GM23338 (cell line): Measurements from ENCODE around the gene EFCAB6. TPM values are rescaled to one million over a fixed set of nuclear protein-coding genes. Genes with fewer than 3 reads are reported as not detected.

Source experiments
- ATAC-seq: fragments of 200-7000 bp; cut with Tn5 transposase; 3 replicates; pipeline ENCODE4 v1.9.1; 2020
- DNase-seq: peaks from one replicate; pipeline ENCODE4 v3.0.0-alpha.2; 2015; ENCODE audit warnings: low spot score
- H2AFZ ChIP-seq: fragments of 200-600 bp; sonication (generic); 2 replicates; pipeline ENCODE4 v1.8.0; 2016; ENCODE audit warnings: antibody characterized with exemption, mild to moderate bottlenecking, moderate library complexity
- H3F3A ChIP-seq: fragments of 200-600 bp; sonication (generic); replicated peaks from 2 replicates; pipeline ENCODE4 v1.8.0; 2017; ENCODE audit warnings: antibody characterized with exemption, mixed run types, low read depth
- H3K27ac ChIP-seq: fragments of 200-600 bp; sonication (generic); 2 replicates; pipeline ENCODE4 v1.6.1; 2016; ENCODE audit warnings: low read depth
- H3K27me3 ChIP-seq: fragments of 200-600 bp; sonication (generic); 2 replicates; pipeline ENCODE4 v1.8.0; 2016; ENCODE audit warnings: mild to moderate bottlenecking, mixed run types, moderate library complexity; ENCODE audit not compliant: insufficient read depth
- H3K36me3 ChIP-seq: fragments of 200-600 bp; sonication (generic); 2 replicates; pipeline ENCODE4 v1.8.0; 2016; ENCODE audit warnings: mild to moderate bottlenecking; ENCODE audit not compliant: insufficient read depth
- H3K4me1 ChIP-seq: fragments of 200-600 bp; sonication (generic); 2 replicates; pipeline ENCODE4 v1.8.0; 2016; ENCODE audit warnings: mild to moderate bottlenecking, moderate library complexity; ENCODE audit not compliant: insufficient read depth
- H3K4me2 ChIP-seq: fragments of 200-600 bp; sonication (generic); 2 replicates; pipeline ENCODE4 v1.7.1; 2017; ENCODE audit warnings: mixed run types
- H3K4me3 ChIP-seq: fragments of 200-600 bp; sonication (generic); 2 replicates; pipeline ENCODE4 v1.6.1; 2016; ENCODE audit warnings: mixed run types
- H3K79me2 ChIP-seq: fragments of 200-600 bp; sonication (generic); replicated peaks from 2 replicates; pipeline ENCODE4 v1.8.0; 2017; ENCODE audit warnings: mild to moderate bottlenecking; ENCODE audit not compliant: insufficient read depth
- H3K9me2 ChIP-seq: fragments of 200-600 bp; sonication (generic); 2 replicates; pipeline ENCODE4 v1.8.0; 2017; ENCODE audit not compliant: insufficient read depth
- H4K20me1 ChIP-seq: fragments of 200-600 bp; sonication (generic); replicated peaks from 2 replicates; pipeline ENCODE4 v1.8.0; 2017; ENCODE audit warnings: mild to moderate bottlenecking; ENCODE audit not compliant: insufficient read depth
- H3K27ac Mint-ChIP-seq: 2 replicates; pipeline ENCODE4 v1.8.0; 2020; ENCODE audit warnings: inconsistent platforms, mild to moderate bottlenecking, moderate library complexity, mixed read lengths
- H3K27me3 Mint-ChIP-seq: 3 replicates; pipeline ENCODE4 v1.8.0; 2022; ENCODE audit warnings: low read depth, mild to moderate bottlenecking, moderate library complexity, mixed read lengths, inconsistent platforms; ENCODE audit not compliant: insufficient read depth, poor library complexity
- H3K36me3 Mint-ChIP-seq: 3 replicates; pipeline ENCODE4 v1.8.0; 2021; ENCODE audit warnings: low read depth, mild to moderate bottlenecking, inconsistent platforms, moderate library complexity, mixed read lengths
- H3K4me1 Mint-ChIP-seq: 3 replicates; pipeline ENCODE4 v1.8.0; 2020; ENCODE audit warnings: mild to moderate bottlenecking, inconsistent platforms, mixed read lengths
- H3K4me3 Mint-ChIP-seq: 3 replicates; pipeline ENCODE4 v1.8.0; 2021; ENCODE audit warnings: moderate library complexity, mild to moderate bottlenecking, inconsistent platforms, mixed read lengths
- H3K9me3 Mint-ChIP-seq: 3 replicates; pipeline ENCODE4 v1.8.0; 2020; ENCODE audit warnings: moderate library complexity, mild to moderate bottlenecking, inconsistent platforms, mixed read lengths
- CREB1 ChIP-seq: fragments of 250-450 bp; sonication (Bioruptor Pico); IDR thresholded peaks from 2 replicates; pipeline ENCODE4 v1.5.0; 2020; ENCODE audit warnings: low read depth, mild to moderate bottlenecking, moderate library complexity
- EZH2 ChIP-seq: fragments of 200-600 bp; sonication (generic); IDR thresholded peaks from one replicate; pipeline ENCODE4 v1.8.0; 2017; ENCODE audit warnings: antibody characterized with exemption, mild to moderate bottlenecking, low read depth; ENCODE audit not compliant: unreplicated experiment
- EZH2phosphoT487 ChIP-seq: fragments of 200-600 bp; sonication (generic); IDR thresholded peaks from one replicate; pipeline ENCODE4 v1.8.1; 2018; ENCODE audit warnings: antibody characterized with exemption; ENCODE audit not compliant: unreplicated experiment
- ZNF114 ChIP-seq: fragments of 250-450 bp; sonication (Bioruptor Pico); IDR thresholded peaks from 2 replicates; pipeline ENCODE4 v1.5.0; 2020; ENCODE audit warnings: mild to moderate bottlenecking, moderate library complexity
- ZNF331 ChIP-seq: fragments of 250-450 bp; sonication (Bioruptor Pico); IDR thresholded peaks from 2 replicates; pipeline ENCODE4 v1.5.0; 2020; ENCODE audit warnings: low read depth, mild to moderate bottlenecking, moderate library complexity
- polyA plus RNA-seq: library from polyadenylated mRNA; unstranded; fragments of >200 nt; fragmentation: Nextera tagmentation; extraction: Ambion mirVana; gene quantifications from 2 replicates; pipeline ENCODE4 v1.2.1, GENCODE V29; 2016
- total RNA-seq: library from RNA; depleted of rRNA; stranded (reverse); fragments of >200 nt; shearing (Covaris generic); gene quantifications from 2 replicates; pipeline ENCODE4 v1.2.3, GENCODE V29; 2014
- TF ChIP-seq, protein P1 (sequence below): IDR thresholded peaks from one replicate; pipeline ENCODE4 v1.6.1; 2018; ENCODE audit warnings: antibody characterized with exemption; ENCODE audit not compliant: unreplicated experiment
- TF ChIP-seq, protein P2 (sequence below), 2 experiments: fragments of 200-600 bp in 1 of 2; sonication (generic) in 1 of 2; conservative IDR thresholded peaks; 2 replicates each; pipeline versions ENCODE4 v1.5.1 to v1.6.1; 2016 to 2017; ENCODE audit warnings: antibody characterized with exemption in 2 of 2, low read depth in 2 of 2, mild to moderate bottlenecking in 2 of 2, moderate library complexity in 1 of 2
- TF ChIP-seq, protein P3 (sequence below): fragments of 250-450 bp; sonication (Bioruptor Pico); IDR thresholded peaks from 2 replicates; pipeline ENCODE4 v1.5.0; 2020; ENCODE audit warnings: mild to moderate bottlenecking, moderate library complexity

The EFCAB6 gene
- total and polyA plus RNA-seq, 2 experiments from 2014 or later = 1.1 to 1.8 TPM

DNA sequence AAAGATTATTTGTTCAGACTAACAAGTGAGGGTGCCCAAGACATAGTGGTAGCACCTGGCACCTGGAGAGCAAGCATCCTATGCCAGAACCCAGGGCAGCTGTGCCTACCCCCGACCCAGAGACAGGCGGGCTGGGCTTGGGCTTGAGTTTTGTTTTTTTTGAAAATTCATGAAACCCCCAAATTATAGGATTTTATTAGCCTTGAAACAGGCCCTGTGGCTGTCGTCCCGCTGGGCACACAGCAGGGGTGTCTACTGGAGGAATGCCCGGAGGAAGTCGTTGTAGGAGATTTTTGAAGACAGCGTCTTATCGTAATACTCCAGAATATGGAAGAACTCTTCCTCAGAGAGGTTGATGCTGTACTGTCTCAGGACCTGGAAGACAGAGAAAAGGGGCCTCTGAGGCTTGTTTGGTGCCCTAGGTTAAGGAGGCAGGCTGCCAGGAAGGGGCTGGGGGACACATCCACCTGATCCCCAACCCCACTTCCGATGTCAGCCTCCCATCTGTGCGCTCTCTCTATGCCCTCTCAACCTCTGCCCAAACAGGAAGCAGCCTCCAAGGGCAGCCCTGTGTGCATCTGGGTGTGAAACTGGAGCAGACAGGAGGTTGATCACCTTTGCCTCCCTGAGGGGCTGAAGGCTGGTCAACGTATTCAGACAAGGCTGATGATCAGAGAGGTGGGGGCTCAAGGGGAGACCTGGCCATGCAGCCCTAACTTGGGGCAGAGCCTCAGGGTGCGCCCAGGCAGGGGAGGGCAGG lies 283.3 kb downstream of the EFCAB6 start (continued):
- TF ChIP-seq, protein P1, sequence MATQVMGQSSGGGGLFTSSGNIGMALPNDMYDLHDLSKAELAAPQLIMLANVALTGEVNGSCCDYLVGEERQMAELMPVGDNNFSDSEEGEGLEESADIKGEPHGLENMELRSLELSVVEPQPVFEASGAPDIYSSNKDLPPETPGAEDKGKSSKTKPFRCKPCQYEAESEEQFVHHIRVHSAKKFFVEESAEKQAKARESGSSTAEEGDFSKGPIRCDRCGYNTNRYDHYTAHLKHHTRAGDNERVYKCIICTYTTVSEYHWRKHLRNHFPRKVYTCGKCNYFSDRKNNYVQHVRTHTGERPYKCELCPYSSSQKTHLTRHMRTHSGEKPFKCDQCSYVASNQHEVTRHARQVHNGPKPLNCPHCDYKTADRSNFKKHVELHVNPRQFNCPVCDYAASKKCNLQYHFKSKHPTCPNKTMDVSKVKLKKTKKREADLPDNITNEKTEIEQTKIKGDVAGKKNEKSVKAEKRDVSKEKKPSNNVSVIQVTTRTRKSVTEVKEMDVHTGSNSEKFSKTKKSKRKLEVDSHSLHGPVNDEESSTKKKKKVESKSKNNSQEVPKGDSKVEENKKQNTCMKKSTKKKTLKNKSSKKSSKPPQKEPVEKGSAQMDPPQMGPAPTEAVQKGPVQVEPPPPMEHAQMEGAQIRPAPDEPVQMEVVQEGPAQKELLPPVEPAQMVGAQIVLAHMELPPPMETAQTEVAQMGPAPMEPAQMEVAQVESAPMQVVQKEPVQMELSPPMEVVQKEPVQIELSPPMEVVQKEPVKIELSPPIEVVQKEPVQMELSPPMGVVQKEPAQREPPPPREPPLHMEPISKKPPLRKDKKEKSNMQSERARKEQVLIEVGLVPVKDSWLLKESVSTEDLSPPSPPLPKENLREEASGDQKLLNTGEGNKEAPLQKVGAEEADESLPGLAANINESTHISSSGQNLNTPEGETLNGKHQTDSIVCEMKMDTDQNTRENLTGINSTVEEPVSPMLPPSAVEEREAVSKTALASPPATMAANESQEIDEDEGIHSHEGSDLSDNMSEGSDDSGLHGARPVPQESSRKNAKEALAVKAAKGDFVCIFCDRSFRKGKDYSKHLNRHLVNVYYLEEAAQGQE = no peak
- TF ChIP-seq ZNF331 (CRISPR knock-in tag) = no peak

DNA sequence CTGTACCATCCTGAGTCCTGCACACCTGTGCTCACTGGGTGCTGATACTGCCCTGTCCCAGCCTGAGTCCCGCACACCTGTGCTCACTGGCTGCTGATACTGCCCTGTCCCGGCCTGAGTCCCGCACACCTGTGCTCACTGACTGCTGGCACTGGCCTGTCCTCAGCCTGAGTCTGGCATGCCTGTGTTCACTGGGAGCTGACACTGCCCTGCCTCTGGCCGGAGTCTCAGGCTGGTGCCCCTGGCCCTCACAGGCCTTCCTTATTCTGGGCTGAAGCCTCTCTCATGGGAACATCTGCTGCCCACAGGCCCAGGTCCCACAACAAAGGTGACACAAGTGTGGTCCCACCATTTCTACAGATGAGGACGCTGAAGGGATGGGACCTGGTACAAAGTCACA lies 285.2 kb downstream of the EFCAB6 start:
- no peak overlapping the region for H3K4me3 Mint-ChIP-seq
- H3K27ac Mint-ChIP-seq = no peak overlapping the region
- no peak overlapping the region for H2AFZ ChIP-seq
- no peaks in the 10 kb centered on the region for H3K36me3 Mint-ChIP-seq
- H3K9me3 Mint-ChIP-seq = no peaks in the 10 kb centered on the region
- peaks cover 6% of the 10 kb centered on the region for H3K4me1 Mint-ChIP-seq
- H3K4me1 ChIP-seq = no peaks in the 10 kb centered on the region
- no peak overlapping the region for H3K27ac ChIP-seq
- no peaks in the 10 kb centered on the region for H3K36me3 ChIP-seq
- H3K4me3 ChIP-seq = no peak overlapping the region
- no peaks in the 10 kb centered on the region for H3K27me3 ChIP-seq
- no peaks in the 10 kb centered on the region for H3K79me2 ChIP-seq
- ATAC-seq = no peak
- peaks cover 12% of the 10 kb centered on the region for H3K27me3 Mint-ChIP-seq
- H3K4me2 ChIP-seq = no peak overlapping the region
- no peak for DNase-seq
- no peaks in the 10 kb centered on the region for H3K9me2 ChIP-seq
- H3F3A ChIP-seq = no peaks in the 10 kb centered on the region
- H4K20me1 ChIP-seq = no peaks in the 10 kb centered on the region
- TF ChIP-seq ZNF114 (no peak), CREB1 (CRISPR knock-in tag) (no peak), ZNF331 (CRISPR knock-in tag) (no peak), EZH2 (no peak), EZH2phosphoT487 (no peak)
- TF ChIP-seq, protein P1 = no peak
- TF ChIP-seq, protein P2, sequence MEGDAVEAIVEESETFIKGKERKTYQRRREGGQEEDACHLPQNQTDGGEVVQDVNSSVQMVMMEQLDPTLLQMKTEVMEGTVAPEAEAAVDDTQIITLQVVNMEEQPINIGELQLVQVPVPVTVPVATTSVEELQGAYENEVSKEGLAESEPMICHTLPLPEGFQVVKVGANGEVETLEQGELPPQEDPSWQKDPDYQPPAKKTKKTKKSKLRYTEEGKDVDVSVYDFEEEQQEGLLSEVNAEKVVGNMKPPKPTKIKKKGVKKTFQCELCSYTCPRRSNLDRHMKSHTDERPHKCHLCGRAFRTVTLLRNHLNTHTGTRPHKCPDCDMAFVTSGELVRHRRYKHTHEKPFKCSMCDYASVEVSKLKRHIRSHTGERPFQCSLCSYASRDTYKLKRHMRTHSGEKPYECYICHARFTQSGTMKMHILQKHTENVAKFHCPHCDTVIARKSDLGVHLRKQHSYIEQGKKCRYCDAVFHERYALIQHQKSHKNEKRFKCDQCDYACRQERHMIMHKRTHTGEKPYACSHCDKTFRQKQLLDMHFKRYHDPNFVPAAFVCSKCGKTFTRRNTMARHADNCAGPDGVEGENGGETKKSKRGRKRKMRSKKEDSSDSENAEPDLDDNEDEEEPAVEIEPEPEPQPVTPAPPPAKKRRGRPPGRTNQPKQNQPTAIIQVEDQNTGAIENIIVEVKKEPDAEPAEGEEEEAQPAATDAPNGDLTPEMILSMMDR (conservative IDR thresholded peaks at IDR 0.05; ENCODE audit: low read depth in 2 of 2) = no peak
- TF ChIP-seq, protein P3, sequence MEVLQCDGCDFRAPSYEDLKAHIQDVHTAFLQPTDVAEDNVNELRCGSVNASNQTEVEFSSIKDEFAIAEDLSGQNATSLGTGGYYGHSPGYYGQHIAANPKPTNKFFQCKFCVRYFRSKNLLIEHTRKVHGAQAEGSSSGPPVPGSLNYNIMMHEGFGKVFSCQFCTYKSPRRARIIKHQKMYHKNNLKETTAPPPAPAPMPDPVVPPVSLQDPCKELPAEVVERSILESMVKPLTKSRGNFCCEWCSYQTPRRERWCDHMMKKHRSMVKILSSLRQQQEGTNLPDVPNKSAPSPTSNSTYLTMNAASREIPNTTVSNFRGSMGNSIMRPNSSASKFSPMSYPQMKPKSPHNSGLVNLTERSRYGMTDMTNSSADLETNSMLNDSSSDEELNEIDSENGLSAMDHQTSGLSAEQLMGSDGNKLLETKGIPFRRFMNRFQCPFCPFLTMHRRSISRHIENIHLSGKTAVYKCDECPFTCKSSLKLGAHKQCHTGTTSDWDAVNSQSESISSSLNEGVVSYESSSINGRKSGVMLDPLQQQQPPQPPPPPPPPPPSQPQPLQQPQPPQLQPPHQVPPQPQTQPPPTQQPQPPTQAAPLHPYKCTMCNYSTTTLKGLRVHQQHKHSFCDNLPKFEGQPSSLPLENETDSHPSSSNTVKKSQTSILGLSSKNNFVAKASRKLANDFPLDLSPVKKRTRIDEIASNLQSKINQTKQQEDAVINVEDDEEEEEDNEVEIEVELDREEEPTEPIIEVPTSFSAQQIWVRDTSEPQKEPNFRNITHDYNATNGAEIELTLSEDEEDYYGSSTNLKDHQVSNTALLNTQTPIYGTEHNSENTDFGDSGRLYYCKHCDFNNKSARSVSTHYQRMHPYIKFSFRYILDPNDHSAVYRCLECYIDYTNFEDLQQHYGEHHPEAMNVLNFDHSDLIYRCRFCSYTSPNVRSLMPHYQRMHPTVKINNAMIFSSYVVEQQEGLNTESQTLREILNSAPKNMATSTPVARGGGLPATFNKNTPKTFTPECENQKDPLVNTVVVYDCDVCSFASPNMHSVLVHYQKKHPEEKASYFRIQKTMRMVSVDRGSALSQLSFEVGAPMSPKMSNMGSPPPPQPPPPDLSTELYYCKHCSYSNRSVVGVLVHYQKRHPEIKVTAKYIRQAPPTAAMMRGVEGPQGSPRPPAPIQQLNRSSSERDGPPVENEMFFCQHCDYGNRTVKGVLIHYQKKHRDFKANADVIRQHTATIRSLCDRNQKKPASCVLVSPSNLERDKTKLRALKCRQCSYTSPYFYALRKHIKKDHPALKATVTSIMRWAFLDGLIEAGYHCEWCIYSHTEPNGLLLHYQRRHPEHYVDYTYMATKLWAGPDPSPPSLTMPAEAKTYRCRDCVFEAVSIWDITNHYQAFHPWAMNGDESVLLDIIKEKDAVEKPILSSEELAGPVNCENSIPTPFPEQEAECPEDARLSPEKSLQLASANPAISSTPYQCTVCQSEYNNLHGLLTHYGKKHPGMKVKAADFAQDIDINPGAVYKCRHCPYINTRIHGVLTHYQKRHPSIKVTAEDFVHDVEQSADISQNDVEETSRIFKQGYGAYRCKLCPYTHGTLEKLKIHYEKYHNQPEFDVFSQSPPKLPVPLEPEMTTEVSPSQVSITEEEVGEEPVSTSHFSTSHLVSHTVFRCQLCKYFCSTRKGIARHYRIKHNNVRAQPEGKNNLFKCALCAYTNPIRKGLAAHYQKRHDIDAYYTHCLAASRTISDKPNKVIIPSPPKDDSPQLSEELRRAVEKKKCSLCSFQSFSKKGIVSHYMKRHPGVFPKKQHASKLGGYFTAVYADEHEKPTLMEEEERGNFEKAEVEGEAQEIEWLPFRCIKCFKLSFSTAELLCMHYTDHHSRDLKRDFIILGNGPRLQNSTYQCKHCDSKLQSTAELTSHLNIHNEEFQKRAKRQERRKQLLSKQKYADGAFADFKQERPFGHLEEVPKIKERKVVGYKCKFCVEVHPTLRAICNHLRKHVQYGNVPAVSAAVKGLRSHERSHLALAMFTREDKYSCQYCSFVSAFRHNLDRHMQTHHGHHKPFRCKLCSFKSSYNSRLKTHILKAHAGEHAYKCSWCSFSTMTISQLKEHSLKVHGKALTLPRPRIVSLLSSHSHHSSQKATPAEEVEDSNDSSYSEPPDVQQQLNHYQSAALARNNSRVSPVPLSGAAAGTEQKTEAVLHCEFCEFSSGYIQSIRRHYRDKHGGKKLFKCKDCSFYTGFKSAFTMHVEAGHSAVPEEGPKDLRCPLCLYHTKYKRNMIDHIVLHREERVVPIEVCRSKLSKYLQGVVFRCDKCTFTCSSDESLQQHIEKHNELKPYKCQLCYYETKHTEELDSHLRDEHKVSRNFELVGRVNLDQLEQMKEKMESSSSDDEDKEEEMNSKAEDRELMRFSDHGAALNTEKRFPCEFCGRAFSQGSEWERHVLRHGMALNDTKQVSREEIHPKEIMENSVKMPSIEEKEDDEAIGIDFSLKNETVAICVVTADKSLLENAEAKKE (CRISPR knock-in tag) = no peak
